GM18502 (cell line): ENCODE measurements around the gene SLC44A5.
"Not testable (repeated sequence)": the region's sequence is repeated elsewhere in the genome, so short reads cannot be mapped to it uniquely, and the experiment has no call there.

Experiments
- ATAC-seq: cut with Tn5 transposase; IDR thresholded peaks from one replicate; pipeline ENCODE4 v1.9.1; 2021; ENCODE audit warnings: mild to moderate bottlenecking; ENCODE audit not compliant: unreplicated experiment, poor library complexity

SLC44A5 gene

GRCh38 chr1:75593457-75593856 is 17.5 kb downstream of the SLC44A5 start:
- not testable (repeated sequence) for ATAC-seq

- no peak for ATAC-seq
These were observed 21.3 kb downstream of the SLC44A5 start for GRCh38 chr1:75589637-75590036.

- ATAC-seq, result no peak
These were observed 22.0 kb downstream of the SLC44A5 start for GRCh38 chr1:75588779-75589475.

GRCh38 chr1:75587692-75588091 is 23.2 kb downstream of the SLC44A5 start:
- no peak for ATAC-seq

GRCh38 chr1:75583282-75583681 is 27.6 kb downstream of the SLC44A5 start:
- ATAC-seq, result no peak

DNA sequence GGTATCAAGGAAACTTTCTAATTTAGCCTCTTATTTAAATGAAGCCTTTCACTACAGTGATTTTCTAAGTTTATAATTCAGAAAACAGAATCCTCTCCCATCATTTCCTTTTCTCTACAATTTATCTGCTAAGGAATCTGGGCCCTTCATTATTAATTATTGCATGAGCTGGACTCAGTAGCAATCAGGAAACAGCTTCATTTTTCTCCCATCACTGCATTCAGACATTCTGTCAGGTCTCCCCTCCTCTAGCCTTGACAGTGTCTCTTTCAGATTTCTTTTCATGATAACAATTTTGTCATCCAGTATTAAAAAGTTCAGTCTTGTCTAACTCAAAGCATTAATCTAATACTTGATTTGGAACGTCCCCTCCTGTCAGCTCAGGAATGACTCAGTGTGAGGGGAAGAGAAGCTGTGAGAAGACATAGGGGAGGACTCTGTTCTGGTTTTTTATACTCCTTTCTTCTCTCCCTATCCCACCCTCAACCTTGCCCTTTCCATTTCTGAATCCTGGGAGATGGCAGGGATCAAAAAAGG is 28.1 kb downstream of the SLC44A5 start:
- ATAC-seq, result no peak

DNA sequence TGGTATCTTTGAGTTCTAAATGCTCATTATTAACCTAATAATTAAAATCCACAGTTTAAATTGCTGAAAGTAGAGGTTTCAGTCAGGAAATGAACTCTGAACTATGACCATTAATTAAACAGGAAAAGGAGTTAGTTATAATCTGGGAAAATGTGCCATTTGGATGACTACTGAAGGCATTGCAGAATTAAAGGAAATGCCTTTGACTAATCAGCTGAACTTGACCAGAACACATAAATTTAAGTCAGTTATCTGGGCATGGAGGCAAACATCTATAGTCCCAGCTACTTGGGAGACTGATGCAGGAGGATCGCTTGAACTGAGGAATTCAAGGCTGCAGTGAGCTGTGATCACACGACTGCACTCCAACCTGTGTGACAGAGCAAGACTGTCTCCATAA is 31.9 kb downstream of the SLC44A5 start:
- ATAC-seq, result no peak

DNA sequence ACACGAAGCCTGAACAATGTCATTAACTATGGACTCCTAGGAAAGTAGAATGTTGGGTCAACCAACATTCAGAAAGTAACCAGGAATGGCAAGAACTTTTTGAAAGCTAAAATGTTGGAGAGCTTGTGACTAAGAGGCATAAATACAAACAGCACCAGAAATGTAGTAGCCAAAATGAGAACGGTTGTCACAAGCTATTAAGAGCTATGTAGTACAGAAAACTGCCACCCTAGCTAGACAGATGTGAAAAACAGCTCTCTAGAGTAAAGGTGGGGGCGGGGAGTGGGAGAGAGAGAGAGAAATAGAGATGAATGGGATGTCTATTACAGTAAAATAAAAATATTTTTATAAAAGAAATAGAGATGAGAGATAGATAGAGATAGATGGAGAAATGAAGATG is 35.1 kb downstream of the SLC44A5 start:
- ATAC-seq, result no peak

DNA sequence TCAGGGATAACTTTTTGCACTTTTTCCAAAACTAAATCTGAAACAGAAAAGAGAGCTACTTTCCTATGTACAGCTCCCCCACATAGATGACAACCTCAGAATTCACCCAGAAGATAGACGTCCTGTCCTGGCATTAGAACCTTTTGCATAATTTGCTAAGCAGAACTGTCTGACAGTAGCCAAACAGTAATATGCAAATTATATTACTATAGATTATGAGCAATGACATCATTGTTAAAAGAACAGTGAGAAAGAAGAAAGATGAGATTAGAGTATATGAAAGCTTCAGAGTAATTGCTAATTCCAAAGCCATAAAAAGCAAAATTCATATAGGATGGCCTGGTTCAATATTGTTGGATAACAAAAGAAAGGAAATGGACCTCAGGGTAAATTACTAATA is 43.7 kb downstream of the SLC44A5 start:
- no peak for ATAC-seq

DNA sequence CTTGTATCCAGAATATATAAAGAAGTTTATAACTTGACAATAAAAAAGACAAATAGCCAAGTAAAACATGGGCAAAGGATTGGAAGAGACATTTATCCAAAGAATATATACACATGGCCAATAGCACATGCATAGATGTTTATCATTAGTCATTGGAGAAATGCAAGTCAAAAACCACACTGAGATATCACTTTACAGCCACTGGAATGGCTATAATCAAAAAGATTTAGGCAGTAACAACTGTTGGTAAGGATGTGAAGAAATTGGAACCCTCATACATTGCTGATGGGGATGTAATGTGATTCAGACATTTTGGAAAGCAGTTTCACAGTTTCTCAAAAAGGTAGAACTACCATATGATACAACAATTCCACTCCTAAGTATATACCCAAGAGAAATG is 51.1 kb downstream of the SLC44A5 start:
- ATAC-seq, result no peak

DNA sequence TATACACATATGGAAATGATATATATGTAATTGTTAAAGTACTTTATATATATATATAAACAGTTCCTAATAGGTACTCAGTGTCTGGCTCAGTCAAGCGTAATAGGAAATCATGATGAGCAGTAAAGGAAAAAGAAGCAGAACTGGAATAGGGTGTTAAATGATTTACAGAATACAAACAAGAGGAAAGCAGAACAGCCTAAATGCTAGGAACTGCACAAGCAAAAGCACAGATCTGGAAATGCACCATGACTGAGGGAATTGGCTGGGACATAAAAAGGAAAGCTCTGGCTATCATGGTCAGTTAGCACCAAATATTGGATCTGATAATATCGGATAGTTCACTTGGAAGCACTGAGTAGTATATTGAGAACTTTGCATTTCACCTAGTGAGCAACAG is 51.8 kb downstream of the SLC44A5 start:
- ATAC-seq, result no peak

- ATAC-seq, result no peak
These were observed 56.0 kb downstream of the SLC44A5 start for GRCh38 chr1:75554870-75555269.

- ATAC-seq, result no peak
These were observed 56.7 kb downstream of the SLC44A5 start for GRCh38 chr1:75554181-75554580.

DNA sequence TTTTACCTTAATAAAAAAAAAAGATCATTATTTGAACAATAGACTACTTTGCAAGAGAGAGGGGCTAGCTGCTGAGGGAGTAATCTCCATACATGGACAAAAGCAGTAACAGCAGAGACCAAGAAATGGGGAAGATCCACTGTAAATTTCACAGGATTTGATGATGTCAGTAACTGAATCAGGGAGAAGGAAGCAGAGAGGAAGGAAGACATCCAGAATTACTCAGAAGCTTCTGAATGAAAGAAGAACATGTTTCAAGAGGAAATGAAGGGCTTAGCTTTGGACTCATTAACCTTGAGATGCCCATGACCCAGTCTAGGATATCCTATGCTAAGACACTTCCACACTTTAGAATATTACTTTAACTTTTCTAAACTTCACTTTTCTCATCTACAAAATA is 60.4 kb downstream of the SLC44A5 start:
- no peak for ATAC-seq

DNA sequence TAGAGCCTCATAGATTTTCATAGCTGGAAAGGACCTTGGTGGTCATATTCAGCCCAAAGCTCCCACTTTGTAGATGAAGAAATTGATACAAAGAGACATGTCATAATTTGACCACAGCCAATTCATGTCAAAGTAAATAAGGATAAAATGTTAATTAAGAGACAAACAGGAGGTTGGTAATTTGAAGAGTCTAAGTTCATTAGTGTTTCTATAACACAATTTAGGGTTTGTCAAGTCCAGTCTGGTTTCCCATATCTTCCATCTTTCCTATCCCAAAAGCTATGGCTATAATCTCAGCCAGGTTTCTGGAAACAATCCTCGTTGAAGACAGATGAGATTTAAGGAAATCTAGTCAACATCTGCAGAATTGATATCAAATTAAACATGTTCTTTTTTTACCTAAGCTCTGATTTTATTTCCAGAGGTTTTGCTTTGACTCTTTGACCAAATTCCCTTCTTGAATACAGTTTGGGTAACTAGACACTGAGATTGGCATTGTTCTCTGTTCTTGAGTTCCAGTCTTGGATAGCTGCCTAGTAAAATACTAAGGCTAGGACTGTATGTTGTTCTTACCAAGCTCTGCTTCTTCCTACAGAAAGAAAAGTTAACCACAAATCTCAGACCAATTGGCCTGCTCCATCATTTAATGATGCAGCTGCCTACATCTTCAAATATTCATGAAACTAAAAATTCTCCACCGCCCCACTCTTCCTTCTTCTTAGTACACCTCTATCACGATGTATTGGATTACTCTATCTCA is 62.0 kb downstream of the SLC44A5 start:
- ATAC-seq, result no peak

DNA sequence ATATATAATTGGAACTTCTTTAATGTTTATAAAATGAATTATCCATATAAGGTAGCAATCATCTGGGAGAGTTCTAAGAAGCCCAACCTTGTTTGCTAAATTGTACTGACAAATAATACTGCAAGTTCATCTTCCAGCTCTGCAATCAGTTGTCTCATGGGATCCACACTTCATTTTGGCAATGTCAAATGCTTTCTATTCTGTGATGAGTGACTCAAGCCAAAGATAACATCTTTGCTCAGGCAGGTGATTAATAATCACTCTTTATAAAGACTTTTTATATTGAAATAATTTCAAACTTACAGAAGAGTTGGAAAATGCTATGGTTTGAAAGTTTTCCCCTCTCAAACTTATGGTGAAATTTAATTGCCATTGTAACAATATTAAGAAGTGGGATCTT is 67.2 kb downstream of the SLC44A5 start:
- no peak for ATAC-seq

DNA sequence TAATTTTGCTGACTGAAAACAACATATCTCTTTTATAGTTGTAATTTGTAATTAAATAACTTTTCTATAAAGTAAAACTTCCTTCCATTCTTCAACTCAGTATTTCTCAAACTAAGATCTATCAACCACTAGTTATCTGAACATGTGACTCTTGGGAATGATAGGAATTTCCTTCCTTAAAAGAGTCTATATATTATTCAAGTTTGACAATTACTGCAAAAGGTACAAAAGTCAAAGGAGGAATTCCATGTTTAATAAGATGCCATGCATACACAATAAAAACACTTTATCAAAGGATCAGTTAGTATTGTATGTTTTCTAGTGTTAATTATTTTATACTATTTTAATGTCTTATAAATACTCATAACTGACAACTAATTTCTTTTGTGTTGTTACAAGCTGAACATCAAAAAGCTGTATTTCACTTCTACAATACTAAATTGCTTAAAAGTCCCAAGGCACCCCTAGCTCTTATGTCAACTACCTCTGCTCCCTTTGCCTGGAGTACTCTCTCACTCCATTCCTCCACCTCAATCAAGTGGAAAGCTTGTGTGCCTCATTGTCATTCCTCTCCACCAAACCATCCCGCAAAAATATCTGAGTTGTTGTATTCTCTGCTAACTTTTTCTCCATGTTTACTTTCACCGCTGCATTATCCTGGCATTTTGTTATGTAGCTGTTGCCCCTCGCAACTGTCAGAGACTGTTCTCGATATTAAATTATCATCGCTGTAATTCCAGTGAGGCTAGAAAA is 67.9 kb downstream of the SLC44A5 start:
- ATAC-seq, result no peak

DNA sequence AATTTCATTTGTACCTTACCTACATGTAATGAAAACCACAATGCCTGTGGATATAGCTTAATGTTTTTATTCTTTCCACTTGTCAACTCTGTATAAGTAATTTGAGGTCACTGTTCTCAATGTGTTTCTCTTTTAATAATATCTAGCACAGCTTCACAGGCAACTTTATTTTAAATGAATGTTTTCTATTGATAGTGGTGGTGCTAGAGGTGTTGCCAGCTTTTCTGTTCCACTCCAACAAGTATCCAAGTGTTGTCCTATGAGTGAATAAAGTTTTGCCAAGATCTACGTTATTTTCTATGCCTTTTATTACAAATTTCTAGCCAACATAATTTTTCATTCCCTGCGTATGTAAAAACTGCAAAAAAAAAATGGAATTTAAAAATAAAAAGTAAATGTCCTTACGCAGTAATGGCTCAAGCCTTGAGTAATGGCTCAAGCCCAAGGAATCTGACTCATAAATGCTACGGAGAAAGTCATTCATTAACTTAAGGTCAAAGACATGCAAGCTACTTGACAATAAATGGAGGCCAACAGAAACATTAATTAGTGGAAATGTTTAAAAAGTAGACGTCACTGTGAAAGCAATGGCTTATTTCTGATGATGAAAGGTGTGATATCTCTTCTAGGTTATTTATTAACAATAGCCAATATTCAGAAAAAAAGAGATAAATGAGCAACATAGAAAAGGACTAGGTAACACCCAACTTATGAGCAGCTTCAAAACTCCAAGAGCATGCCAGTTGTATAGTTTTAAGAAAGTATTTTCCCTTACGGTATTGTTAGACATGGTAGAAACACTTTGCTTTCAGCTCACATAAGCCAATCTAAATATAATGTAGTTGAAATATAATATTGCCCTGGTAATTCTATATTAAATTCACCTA is 71.4 kb downstream of the SLC44A5 start:
- ATAC-seq, result no peak

- no peak for ATAC-seq
These were observed 77.8 kb downstream of the SLC44A5 start for GRCh38 chr1:75533085-75533484.

GRCh38 chr1:75531570-75531969 is 79.3 kb downstream of the SLC44A5 start:
- no peak for ATAC-seq
